HS-5 (cell line): ENCODE measurements around the gene P2RX4.
"Not testable (repeated sequence)": the region's sequence is repeated elsewhere in the genome, so short reads cannot be mapped to it uniquely, and the experiment has no call there.

Experiments used
- DNase-seq: peaks from one replicate; pipeline ENCODE4 v3.0.0-alpha.2; 2012; ENCODE audit warnings: low read depth

Gene P2RX4

GRCh38 chr12:121278169-121279070 is 68.5 kb downstream of the P2RX4 start:
- DNase-seq = no peak

GRCh38 chr12:121279071-121279375 is 69.1 kb downstream of the P2RX4 start:
- DNase-seq = no peak

GRCh38 chr12:121279507-121279915 is 69.6 kb downstream of the P2RX4 start:
- no peak for DNase-seq

GRCh38 chr12:121280531-121280930 is 70.6 kb downstream of the P2RX4 start:
- not testable (repeated sequence) for DNase-seq

- DNase-seq = not testable (repeated sequence)
Measured at GRCh38 chr12:121281116-121281515, 71.2 kb downstream of the P2RX4 start.

- DNase-seq = no peak
Measured at GRCh38 chr12:121282072-121282742, 72.3 kb downstream of the P2RX4 start.

GRCh38 chr12:121282910-121283309 is 73.0 kb downstream of the P2RX4 start:
- DNase-seq = not testable (repeated sequence)

GRCh38 chr12:121283388-121283787 is 73.5 kb downstream of the P2RX4 start:
- no peak for DNase-seq
